HG03354 (cell line): ENCODE results near the gene CDH12.
"Not testable (repeated sequence)": the region's sequence is repeated elsewhere in the genome, so short reads cannot be mapped to it uniquely, and the experiment has no call there.

Experiments used
- ATAC-seq: cut with Tn5 transposase; IDR thresholded peaks from one replicate; pipeline ENCODE4 v1.9.1; 2021; ENCODE audit warnings: mild to moderate bottlenecking; ENCODE audit not compliant: unreplicated experiment, poor library complexity, severe bottlenecking

CDH12 gene

DNA sequence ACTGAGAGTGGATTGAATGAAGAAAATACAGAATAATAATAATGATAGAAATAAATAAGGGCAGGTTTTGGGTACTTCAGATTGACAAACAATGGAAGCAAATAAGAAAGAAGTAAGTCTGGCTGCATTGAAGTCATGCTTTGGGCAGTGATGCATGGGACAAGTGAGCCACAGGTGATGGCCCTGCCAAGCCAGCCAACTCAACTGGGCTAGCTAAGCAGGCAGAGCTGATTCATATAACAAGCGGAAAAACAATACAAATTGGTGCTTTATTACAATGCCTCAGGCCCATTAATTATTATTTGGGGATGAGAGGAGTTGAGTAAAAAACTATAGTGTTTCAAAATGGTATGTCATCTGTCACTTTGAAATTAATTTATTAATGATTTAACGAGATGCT, 502.0 kb downstream of the CDH12 start:
- ATAC-seq: no peak

DNA sequence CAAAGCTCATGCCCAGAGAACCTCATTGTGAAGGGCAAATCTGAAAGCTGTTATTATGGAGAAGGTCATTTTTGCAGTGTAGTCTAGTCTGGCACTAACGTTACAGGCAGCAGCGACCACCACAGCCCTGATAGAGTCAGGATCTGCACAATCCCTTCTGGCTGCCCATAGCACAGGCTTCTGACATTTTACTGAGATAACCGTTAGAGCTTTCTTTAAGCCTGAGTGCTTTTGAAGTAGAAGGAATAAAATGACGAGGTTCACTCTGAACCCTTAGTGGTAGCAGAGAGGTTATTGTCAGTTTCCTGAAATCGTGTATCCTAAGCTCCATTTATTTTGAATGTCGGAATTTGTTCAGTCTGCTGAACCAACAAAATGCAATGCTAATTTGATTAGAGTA, 505.1 kb downstream of the CDH12 start:
- ATAC-seq: no peak

DNA sequence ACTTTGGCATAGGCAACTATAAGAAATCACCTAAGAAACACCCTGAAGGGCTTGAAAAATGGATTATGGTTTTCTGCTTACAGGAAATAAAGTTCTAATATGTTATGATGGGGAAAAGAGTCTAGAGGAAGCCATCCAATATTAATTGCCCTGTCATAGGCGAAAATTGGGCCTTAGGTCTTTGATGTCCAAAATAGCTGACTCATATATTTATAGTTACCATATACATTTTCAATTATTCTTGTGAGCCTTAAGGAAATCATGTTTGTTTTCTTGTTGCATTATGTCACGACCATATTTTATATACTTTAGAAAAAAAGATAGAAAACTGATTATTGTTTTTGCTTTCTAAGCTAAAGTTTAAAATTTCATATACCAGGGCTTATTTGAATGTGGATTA, 509.1 kb downstream of the CDH12 start:
- ATAC-seq: no peak

DNA sequence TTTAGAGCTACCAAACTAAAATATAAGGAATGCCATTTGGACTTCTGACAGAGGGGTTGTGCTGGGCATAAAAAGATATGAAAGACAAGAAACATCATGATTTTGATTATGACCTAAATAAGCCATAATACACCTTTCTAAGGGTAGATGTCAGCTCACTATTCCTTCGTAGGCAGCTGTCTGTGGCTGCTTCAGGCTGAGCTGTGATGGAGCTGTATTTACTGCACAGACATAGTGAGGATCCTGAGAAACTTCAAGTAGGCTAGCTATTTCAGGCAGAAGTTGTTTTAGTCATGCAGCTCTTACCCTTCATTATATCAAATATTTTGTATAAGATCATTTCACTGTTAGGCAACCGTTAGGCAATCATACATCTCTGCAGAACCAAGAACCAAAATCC, 511.7 kb downstream of the CDH12 start:
- no peak for ATAC-seq

GRCh38 chr5:22332949-22333348, 520.2 kb downstream of the CDH12 start:
- not testable (repeated sequence) for ATAC-seq

DNA sequence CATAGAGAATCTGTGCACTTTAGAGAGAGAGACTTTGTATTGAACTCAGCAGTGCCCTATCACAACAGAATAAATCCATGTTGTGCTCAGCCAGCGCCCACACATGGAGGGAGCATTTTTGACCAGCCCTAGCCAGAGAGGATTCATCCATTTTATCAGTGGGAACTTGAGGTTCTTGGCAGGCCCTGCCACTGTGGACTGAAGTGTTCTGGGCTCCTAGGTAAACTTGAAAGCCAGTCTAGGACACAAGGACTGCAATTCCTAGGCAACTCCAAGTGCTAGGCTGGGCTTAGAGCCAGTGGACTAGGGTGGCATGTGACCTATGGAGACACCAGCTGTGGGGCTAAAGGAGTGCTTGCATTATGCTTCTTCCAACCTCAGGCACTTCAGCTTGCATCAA, 523.5 kb downstream of the CDH12 start:
- ATAC-seq: no peak

DNA sequence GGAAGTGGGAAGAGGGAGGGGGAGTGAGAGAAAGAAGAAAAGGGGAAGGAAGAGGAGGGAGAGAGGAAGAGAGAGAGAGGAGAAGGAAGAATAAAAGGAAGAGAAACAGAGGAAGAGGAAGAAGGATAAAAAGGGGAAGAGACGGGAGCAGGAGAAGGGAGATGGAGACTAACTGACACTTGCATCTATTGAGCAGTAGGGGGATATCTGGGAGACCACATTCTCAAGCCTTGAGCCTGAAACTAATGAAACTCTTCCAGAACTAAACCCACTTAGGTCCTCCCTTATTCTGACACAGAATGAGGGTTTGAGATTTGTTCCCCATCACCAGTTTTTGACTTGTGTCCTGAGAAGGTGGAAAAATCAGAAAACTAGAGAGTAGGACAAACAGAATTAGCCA, 533.3 kb downstream of the CDH12 start:
- no peak for ATAC-seq

DNA sequence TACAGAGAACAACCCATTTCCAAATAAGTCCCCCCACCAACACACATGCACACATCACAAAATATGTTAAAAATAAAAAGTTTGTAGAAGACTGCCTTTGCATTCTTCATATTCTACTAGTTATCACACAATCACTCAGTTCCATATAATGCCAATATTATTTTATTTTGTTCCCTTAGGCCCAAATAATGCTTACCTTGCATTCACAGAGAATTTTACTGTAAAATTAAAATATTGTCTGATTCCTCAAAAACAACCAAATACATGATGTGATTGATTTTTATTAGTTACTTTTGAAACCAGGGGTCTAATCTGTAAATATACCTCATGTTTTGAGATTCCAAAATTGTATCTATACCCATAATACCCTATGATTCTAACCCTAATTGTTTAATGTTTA, 536.9 kb downstream of the CDH12 start:
- ATAC-seq: no peak

DNA sequence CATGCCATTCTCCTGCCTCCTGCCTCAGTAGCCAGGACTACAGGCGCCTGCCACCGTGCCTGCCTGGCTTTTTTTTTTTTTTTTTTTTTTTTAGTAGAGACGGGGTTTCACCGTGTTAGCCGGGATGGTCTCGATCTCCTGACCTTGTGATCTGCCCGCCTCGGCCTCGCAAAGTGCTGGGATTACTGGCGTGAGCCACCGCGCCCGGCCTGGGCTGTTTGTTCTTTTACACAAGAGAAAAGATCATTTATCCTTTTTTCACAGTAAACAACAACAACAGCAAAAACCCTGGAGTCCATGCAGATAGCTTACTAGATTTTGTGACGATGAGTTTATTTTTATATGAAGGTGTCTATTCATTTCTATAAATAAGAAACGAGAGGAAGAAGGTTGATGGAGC, 538.1 kb downstream of the CDH12 start:
- ATAC-seq: not testable (repeated sequence)

DNA sequence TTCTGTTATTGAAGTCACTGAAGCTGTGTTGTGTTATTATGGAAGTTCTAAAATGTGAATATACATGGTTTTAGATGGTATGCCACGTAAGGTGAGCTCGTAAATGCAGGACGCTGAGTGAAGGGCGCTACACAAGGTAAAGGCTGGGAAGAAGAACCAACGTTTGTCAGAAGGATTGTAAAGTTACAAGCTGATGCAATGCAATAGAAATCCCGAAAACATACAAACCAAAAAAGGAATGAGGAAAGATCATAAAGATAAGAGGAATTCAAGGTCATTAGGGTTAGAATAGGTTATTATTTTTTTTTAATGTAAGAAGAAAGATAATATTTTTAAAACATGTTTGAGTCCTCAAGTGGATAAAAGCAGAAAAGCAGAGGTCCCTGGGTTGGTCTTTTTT, 538.6 kb downstream of the CDH12 start:
- ATAC-seq: no peak

DNA sequence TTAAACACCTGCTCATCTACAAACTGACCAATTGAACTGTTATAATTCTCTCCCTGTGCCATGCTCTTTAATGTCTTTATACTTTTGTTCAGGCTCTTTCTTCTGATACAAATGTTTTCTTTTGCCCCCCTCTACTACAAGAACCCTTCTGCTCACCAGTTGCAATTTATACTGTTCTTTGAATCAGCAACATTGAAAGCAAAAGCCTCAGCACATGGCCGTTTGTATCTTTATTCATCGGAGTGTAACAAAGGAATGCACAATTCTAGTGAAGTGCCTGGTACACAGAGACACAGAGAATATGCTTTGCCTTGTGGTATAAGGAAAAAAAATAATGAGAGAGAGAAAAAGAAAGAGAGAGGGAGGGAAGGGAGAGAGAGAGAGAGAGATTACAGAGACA, 547.1 kb downstream of the CDH12 start:
- ATAC-seq: no peak

- ATAC-seq: no peak
These were observed 557.3 kb downstream of the CDH12 start for GRCh38 chr5:22295832-22296231.

DNA sequence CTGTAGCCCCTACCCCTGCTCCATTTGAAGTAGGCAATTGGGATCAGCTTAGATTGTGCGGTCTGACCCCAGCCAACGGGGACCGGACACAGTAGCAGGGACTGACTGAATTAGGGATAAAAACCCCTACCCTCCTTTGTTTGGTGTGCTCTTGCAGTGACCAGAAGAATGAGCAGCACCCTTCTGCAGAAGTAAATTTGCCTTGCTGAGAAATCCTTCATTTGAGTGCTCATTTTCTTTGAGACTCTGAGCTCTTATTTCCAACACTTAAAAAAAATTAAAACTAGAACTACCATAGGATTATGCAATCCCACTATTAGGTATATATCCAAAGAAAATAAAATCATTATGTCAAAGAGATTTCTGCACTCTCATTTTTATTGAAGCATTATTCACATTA, 560.0 kb downstream of the CDH12 start:
- ATAC-seq: no peak

DNA sequence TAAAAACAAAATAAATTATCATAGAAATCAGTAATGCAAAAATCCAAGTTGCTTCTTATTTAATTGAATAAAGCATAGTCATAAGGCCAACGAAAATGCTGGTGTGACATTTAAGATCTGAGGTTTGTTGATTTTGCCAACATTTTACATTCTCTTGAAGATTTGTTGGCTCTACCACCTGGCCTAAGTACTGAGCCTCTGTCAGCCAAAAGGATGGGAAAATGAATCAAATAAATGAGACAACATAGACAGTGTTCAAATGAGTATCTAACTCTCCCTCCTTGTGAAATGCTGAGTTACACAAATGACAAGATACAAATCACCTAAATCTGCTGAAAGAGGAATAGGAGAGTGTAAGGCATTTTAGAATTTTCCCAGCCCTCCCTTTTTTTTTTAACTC, 575.0 kb downstream of the CDH12 start:
- no peak for ATAC-seq

DNA sequence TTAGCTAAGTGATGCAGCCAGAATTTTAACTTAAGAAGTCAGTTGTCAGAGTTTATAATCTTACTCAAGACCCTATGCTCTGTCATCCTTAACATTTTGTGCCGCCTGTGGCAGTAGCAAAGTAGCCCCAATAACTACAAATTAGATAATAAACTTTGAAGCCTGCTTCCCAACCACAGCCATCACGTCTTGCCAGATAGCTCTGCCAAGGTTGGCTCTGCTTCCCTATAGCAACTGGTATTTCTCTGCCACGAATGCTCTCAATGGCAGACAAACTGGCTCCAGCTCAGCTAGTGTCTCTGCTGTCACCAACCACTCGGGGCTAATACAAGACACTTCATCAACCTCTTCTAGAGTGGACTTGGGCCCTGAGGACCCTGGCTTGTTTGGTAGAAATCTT, 576.1 kb downstream of the CDH12 start:
- no peak for ATAC-seq

- not testable (repeated sequence) for ATAC-seq
These were observed 587.3 kb downstream of the CDH12 start for GRCh38 chr5:22265855-22266254.

- no peak for ATAC-seq
These were observed 595.0 kb downstream of the CDH12 start for GRCh38 chr5:22258139-22258538.

GRCh38 chr5:22250528-22250927, 602.6 kb downstream of the CDH12 start:
- no peak for ATAC-seq

DNA sequence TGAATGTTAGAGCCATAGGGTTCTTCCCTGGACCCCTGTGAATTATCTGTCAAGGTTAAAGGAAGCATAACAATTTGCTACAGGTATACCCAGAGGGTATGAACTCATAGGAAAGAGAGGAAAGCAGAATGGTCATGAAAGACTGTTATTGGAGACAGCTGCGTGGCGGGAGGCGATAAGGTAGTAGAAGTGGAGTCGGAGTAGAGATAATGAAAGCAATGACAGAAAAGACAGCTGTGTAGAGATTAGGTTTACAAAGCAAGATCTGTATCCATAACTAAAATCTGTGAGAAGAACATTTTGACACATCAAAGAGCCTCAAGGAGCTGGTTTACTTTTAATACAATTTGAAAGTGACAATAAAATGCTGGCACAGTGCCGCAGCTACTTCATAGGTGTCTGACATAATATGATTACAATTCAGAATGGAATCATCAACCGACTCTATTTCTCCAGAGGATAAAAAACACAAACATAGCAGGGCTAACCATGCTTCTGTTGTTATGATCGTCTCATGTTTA, 603.9 kb downstream of the CDH12 start:
- no peak for ATAC-seq

DNA sequence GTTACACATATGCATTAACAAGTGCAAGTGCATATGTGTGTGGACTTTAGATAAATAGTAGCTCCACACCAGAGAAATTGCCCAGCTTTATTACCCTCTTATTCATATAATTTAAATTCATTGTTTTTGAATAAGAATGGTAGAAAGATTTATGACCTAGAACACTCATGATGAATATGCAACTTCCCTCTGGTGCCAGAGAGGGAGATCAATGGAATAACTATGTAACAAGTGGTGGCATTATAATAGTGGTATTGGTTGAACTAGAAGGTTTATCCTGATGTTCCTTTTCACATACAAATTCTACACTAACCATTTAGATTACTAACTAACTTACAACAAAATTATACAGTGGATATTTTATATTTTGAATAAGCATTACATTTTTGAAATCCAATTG, 607.4 kb downstream of the CDH12 start:
- no peak for ATAC-seq

DNA sequence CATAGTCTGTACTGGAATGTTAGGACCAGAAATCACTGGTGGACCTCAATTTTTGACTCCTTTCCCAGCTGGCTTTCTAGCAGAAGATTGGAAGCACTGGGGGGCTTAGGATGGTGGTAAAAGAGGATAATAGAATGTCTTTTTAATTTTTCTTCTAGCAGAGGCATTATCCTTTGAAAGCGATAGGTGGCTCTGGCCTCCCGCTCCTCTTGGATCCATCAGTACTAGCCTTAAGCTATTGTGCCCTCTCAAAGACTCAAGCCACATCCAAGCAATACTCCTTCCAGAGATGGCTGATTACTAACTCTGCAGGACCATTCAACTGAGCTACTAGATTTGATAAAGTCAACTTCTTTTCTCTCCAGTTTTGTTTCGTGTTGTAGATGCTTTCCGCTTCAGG, 610.6 kb downstream of the CDH12 start:
- no peak for ATAC-seq

DNA sequence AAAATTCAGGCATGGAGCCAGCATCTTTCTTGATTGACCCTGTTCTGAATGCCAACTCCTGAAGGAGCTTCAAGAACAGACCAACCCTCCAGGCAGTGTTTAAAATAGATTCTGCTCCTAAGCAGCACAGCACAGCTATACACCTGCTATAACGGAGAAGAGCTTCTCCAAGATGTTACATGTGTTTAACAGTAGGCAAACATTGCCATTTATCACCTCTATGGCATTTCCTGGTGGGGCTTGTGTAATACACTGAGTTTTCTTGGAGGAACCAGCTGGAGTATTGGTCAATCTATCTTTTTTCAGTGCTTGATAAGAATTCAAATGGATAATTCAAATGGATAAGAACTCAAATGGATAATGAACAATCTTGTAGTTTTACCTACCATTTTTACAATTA, 615.1 kb downstream of the CDH12 start:
- no peak for ATAC-seq

DNA sequence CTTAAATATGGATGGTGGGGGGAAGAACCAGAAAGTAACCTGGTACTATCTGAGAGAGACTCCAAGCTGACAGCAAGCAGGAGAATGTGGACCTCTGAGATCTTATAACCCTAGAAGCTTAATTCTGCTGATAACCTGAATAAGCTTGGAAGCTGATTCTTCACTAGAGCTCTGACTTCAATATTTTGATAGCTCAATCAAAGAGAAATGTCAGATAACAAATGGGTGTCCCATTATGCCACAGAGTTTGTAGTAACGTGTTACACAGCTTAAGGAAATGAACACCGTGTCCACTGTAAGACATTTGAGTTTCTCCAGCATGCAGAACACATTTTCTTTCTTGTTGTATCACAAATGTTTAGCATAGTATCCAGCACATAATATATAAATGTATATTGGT, 626.7 kb downstream of the CDH12 start:
- ATAC-seq: no peak
